Spleen (tissue), 11 donors: ENCODE measurements around the gene HOXB5. TPM values are rescaled to one million over a fixed set of nuclear protein-coding genes. Genes with fewer than 3 reads are reported as not detected.

Experiments
- DNase-seq: peaks from one replicate; pipeline ENCODE4 v3.0.0-alpha.2; 2020
- H3K27ac ChIP-seq, 8 donors: fragments of 200-600 bp; sonication (generic) in 7 of 8; 1 replicate in 4 of 8; 2 replicates in 4 of 8; pipeline versions ENCODE4 v1.5.0 to v1.8.0; 2016 to 2021; ENCODE audit warnings: inconsistent platforms in 4 of 8, mild to moderate bottlenecking in 4 of 8, moderate library complexity in 1 of 8
- H3K27me3 ChIP-seq, 7 donors: fragments of 200-600 bp; sonication (generic) in 6 of 7; replicated peaks in 1 of 7; 1 replicate in 4 of 7; 2 replicates in 3 of 7; pipeline versions ENCODE4 v1.5.0 to v1.8.0; 2016 to 2021; ENCODE audit warnings: inconsistent platforms in 3 of 7, mild to moderate bottlenecking in 1 of 7
- H3K36me3 ChIP-seq, 6 donors: fragments of 200-600 bp; sonication (generic) in 5 of 6; 1 replicate in 4 of 6; 2 replicates in 2 of 6; pipeline versions ENCODE4 v1.5.0 to v1.8.0; 2016 to 2021; ENCODE audit warnings: inconsistent platforms in 2 of 6
- H3K4me1 ChIP-seq, 6 donors: fragments of 200-600 bp; sonication (generic) in 5 of 6; 1 replicate in 3 of 6; 2 replicates in 3 of 6; pipeline versions ENCODE4 v1.5.0 to v1.8.0; 2016 to 2021; ENCODE audit warnings: inconsistent platforms in 3 of 6
- H3K4me3 ChIP-seq, 8 donors: fragments of 200-600 bp; sonication (generic) in 7 of 8; 1 replicate in 4 of 8; 2 replicates in 4 of 8; pipeline versions ENCODE4 v1.5.0 to v1.8.0; 2016 to 2021; ENCODE audit warnings: inconsistent platforms in 4 of 8, mild to moderate bottlenecking in 4 of 8, moderate library complexity in 2 of 8
- H3K9me3 ChIP-seq, 8 donors: fragments of 200-600 bp; sonication (generic) in 7 of 8; 1 replicate in 4 of 8; 2 replicates in 4 of 8; pipeline versions ENCODE4 v1.5.0 to v1.8.0; 2016 to 2021; ENCODE audit warnings: inconsistent platforms in 4 of 8
- POLR2A ChIP-seq, 3 donors: fragments of 450-650 bp; IDR thresholded peaks; one replicate each; pipeline ENCODE4 v1.5.1; 2017; ENCODE audit warnings: antibody characterized with exemption in 3 of 3, mild to moderate bottlenecking in 1 of 3
- POLR2AphosphoS5 ChIP-seq, 3 donors: sonication (generic); formaldehyde crosslinking; IDR thresholded peaks; one replicate each; pipeline ENCODE4 v1.5.1; 2017; ENCODE audit warnings: antibody characterized with exemption in 3 of 3
- WGBS, 5 donors: extraction: QIAGEN DNeasy Blood & Tissue Kit in 3 of 5; methylation state at CpG; one replicate each; pipeline versions ENCODE4 v1.1.5 to v1.1.7; 2013 to 2018; 5-methylcytosine and 5-hydroxymethylcytosine counted together
- intact Hi-C: fragments of 100-400 bp; cut with DNase I; formaldehyde crosslinking; loops from one replicate; pipeline ENCODE4 v1.15.0; 2023; ENCODE audit warnings: low total_unique reads
- polyA plus RNA-seq, 3 donors: library from polyadenylated mRNA; stranded (reverse); fragments of 200-250 nt; gene quantifications; one replicate each; pipeline ENCODE4 v1.2.1, GENCODE V29; 2013
- total RNA-seq, 7 donors: library from RNA; depleted of rRNA in 3 of 7; stranded (reverse); fragments of >200 nt in 3 of 7; fragmentation: NEBNext Ultra II Directional in 4 of 7; extraction: Animal tissue kit (Norgen Biotek cat#: 25700) in 4 of 7; gene quantifications; one replicate each; pipeline versions ENCODE4 v1.1.0 to v1.2.1, GENCODE V29; 2016 to 2021
- TF ChIP-seq, protein P1 (sequence below), 11 experiments: fragments of 200-600 bp in 7 of 11; fragments of 450-650 bp in 4 of 11; sonication (generic) in 4 of 11; IDR thresholded peaks in 8 of 11; conservative IDR thresholded peaks in 3 of 11; 1 replicate in 7 of 11; 2 replicates in 4 of 11; pipeline versions ENCODE4 v1.4.0 to v1.8.0; 2016 to 2021; ENCODE audit warnings: antibody characterized with exemption in 11 of 11, inconsistent platforms in 4 of 11, mild to moderate bottlenecking in 1 of 11
- donor health status: healthy with polysubstance abuse.
- donor health status: DM: no; HTN: no; CAD: no; lungs with moderate emphysema.
- donor health status: DM: no; HTN: no; CAD: no.
- donor health status: Bipolar disorder and iron deficiency.
- donor health status: healthy.
- donor health status: DM: no; HTN: no; CAD: no.
- donor health status: DM: yes; HTN: yes; CAD: no.

Gene HOXB5
- total and polyA plus RNA-seq, 10 donors = 0.43 to 2.6 (median 1.1) TPM

DNA sequence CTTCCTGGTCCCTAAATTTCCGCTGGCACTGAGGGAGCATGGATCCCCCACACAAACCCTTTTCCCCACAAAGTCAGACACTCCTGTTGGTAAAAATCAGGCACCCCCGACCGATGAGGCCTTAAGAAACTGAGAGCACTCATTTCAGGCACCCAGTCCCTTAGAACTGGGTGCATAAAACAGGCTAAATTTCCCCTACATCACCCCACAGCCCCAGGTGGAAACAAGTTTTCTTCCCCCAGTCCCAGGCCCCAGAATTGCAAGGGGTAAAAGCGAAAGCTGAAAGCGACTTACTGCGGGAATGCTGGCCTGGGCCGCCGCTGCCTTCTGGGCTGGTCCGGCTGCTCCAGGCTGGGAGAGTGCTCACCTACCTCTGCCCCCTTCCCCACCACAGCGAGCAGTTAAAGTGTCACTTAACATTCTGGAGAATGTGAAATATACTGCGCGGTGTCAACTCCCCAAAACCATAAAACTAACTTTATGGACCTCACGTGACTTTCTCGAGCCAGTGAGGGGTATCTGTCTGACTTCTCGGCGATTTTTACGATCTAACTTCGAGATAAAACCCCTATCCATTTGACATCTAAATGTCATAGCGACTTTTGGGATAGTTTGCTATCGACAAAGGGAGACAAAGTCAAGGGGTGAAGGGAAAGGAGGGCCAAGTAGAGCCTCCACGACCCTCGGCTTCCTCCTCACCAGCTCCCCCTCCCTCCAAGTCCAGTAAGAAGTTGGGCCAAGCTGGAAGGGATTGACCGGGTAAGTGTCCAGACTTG is 3.6 kb downstream of the HOXB5 start, which contains the start of gene HOXB3:
HOXB3 (minus strand) TSS at position 411 of the 776 bp plus-strand sequence. CDS start 37,767 bp downstream, outside the sequence.
- H3K27me3 ChIP-seq = peaks cover 0 to 100% (median 82%) of the 10 kb centered on the region in 7 donors
- no peak for DNase-seq
- H3K4me1 ChIP-seq = peaks cover 15 to 86% (median 55%) of the 10 kb centered on the region in 6 donors
- 33 to 51% (median 37%) methylated on average over 22 to 23 of the region's 23 CpGs for whole genome bisulfite sequencing, 5 donors
- H3K4me3 ChIP-seq = peak within 1 kb of the TSS in 5 of 8 donors; percentile 7 to 81 (median 16)
- TF ChIP-seq POLR2AphosphoS5 (IDR thresholded peaks at IDR 0.05) = peak in 2 of 3 donors; percentile 11 to 33
- TF ChIP-seq, protein P1, sequence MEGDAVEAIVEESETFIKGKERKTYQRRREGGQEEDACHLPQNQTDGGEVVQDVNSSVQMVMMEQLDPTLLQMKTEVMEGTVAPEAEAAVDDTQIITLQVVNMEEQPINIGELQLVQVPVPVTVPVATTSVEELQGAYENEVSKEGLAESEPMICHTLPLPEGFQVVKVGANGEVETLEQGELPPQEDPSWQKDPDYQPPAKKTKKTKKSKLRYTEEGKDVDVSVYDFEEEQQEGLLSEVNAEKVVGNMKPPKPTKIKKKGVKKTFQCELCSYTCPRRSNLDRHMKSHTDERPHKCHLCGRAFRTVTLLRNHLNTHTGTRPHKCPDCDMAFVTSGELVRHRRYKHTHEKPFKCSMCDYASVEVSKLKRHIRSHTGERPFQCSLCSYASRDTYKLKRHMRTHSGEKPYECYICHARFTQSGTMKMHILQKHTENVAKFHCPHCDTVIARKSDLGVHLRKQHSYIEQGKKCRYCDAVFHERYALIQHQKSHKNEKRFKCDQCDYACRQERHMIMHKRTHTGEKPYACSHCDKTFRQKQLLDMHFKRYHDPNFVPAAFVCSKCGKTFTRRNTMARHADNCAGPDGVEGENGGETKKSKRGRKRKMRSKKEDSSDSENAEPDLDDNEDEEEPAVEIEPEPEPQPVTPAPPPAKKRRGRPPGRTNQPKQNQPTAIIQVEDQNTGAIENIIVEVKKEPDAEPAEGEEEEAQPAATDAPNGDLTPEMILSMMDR (IDR thresholded peaks at IDR 0.05 in 8 of 11, conservative IDR thresholded peaks at IDR 0.05 in 3 of 11) = no peak
- H3K27ac ChIP-seq = peak within 1 kb of the TSS in 7 of 8 donors; percentile 20 to 85 (median 81)
- intact Hi-C loops = loop anchor here (5.0 kb wide), 1 partner anchor 238 kb away; no protein-coding TSS in a partner anchor
- H3K9me3 ChIP-seq = no peaks in the 10 kb centered on the region
- no peaks in the 10 kb centered on the region for H3K36me3 ChIP-seq

- peak overlapping the region in 6 of 8 donors; percentile 71 to 85 (median 82) for H3K27ac ChIP-seq
- no peaks in the 10 kb centered on the region for H3K9me3 ChIP-seq
- WGBS, 5 donors = 23 to 49% (median 28%) methylated on average over 7 to 10 of the region's 10 CpGs
- peaks cover 17 to 86% (median 54%) of the 10 kb centered on the region in 6 donors for H3K4me1 ChIP-seq
- intact Hi-C loops = no loop called here
- no peak for TF ChIP-seq POLR2A (IDR thresholded peaks at IDR 0.05)
- TF ChIP-seq POLR2AphosphoS5 (IDR thresholded peaks at IDR 0.05) = no peak
- TF ChIP-seq, protein P1 (IDR thresholded peaks at IDR 0.05 in 8 of 11, conservative IDR thresholded peaks at IDR 0.05 in 3 of 11) = no peak
- no peak for DNase-seq
- H3K4me3 ChIP-seq = peak overlapping the region in 4 of 8 donors; percentile 15 to 81 (median 20)
- H3K27me3 ChIP-seq = peaks cover 0 to 100% (median 74%) of the 10 kb centered on the region in 7 donors
- no peaks in the 10 kb centered on the region for H3K36me3 ChIP-seq
Observed at GRCh38 chr17:48589060-48589830, 4.3 kb downstream of the HOXB5 start.

GRCh38 chr17:48588528-48588927 is 5.1 kb downstream of the HOXB5 start:
- Histone ChIP-seq H3K4me3 (peak overlapping the region in 1 of 8 donors; percentile 81), H3K4me1 (peaks cover 17 to 86% (median 49%) of the 10 kb centered on the region in 6 donors), H3K36me3 (no peaks in the 10 kb centered on the region), H3K27me3 (peaks cover 0 to 100% (median 70%) of the 10 kb centered on the region in 7 donors), H3K9me3 (no peaks in the 10 kb centered on the region), H3K27ac (peak overlapping the region in 7 of 8 donors; percentile 39 to 85 (median 81))
- intact Hi-C loops = no loop called here
- 24 to 42% (median 36%) methylated on average over 2 of the region's 2 CpGs for WGBS, 5 donors
- TF ChIP-seq, protein P1 (IDR thresholded peaks at IDR 0.05 in 8 of 11, conservative IDR thresholded peaks at IDR 0.05 in 3 of 11) = no peak
- no peak for TF ChIP-seq POLR2AphosphoS5 (IDR thresholded peaks at IDR 0.05)
- no peak for TF ChIP-seq POLR2A (IDR thresholded peaks at IDR 0.05)
- no peak for DNase-seq
